ENCODE data around the gene PARG. TPM values are rescaled to one million over a fixed set of nuclear protein-coding genes. Genes with fewer than 3 reads are reported as not detected.

Gene PARG
- total RNA-seq, 1 donor from 2014 or later, result 23.6 TPM

- Histone ChIP-seq H3K9me3 (no peaks in the 10 kb centered on the region), H3K27me3 (no peaks in the 10 kb centered on the region), H3K4me1 (no peaks in the 10 kb centered on the region), H3K36me3 (peaks cover 0 to 24% of the 10 kb centered on the region in 2 donors), H3K27ac (no peak overlapping the region), H3K4me3 (no peak overlapping the region)
- intact Hi-C loops (cut with DNase I), result no loop called here
- no peak for DNase-seq (ENCODE audit: extremely low spot score in 2 of 2)
- no peak for TF ChIP-seq CTCF (IDR thresholded peaks at IDR 0.05)
- no peak for TF ChIP-seq POLR2A (IDR thresholded peaks at IDR 0.05)
Measured at GRCh38 chr10:49819234-49819958, 122.4 kb downstream of the PARG start.

- no peaks in the 10 kb centered on the region for H3K9me3 ChIP-seq
- intact Hi-C loops (cut with DNase I), result no loop called here
- no peak overlapping the region for H3K27ac ChIP-seq
- H3K4me3 ChIP-seq, result no peak overlapping the region
- H3K36me3 ChIP-seq, result peaks cover 0 to 24% of the 10 kb centered on the region in 2 donors
- no peaks in the 10 kb centered on the region for H3K27me3 ChIP-seq
- TF ChIP-seq POLR2AphosphoS5 (IDR thresholded peaks at IDR 0.05; ENCODE audit: insufficient read depth in 1 of 2, low read depth in 1 of 2) (no peak), CTCF (IDR thresholded peaks at IDR 0.05) (no peak), POLR2A (IDR thresholded peaks at IDR 0.05) (no peak)
- DNase-seq (ENCODE audit: extremely low spot score in 2 of 2), result no peak
- H3K4me1 ChIP-seq, result no peaks in the 10 kb centered on the region
Measured at GRCh38 chr10:49817845-49818244, 124.0 kb downstream of the PARG start.

- DNase-seq (ENCODE audit: extremely low spot score in 2 of 2), result no peak
- Histone ChIP-seq H3K27me3 (no peaks in the 10 kb centered on the region), H3K9me3 (peaks cover 4% of the 10 kb centered on the region), H3K4me1 (no peaks in the 10 kb centered on the region), H3K27ac (no peak overlapping the region), H3K36me3 (no peaks in the 10 kb centered on the region), H3K4me3 (no peak overlapping the region)
- intact Hi-C loops (cut with DNase I), result no loop called here
- TF ChIP-seq CTCF (IDR thresholded peaks at IDR 0.05) (no peak), POLR2A (IDR thresholded peaks at IDR 0.05) (no peak), POLR2AphosphoS5 (IDR thresholded peaks at IDR 0.05; ENCODE audit: insufficient read depth in 1 of 2, low read depth in 1 of 2) (no peak)
Measured at GRCh38 chr10:49803988-49804387, 137.8 kb downstream of the PARG start.

- no peaks in the 10 kb centered on the region for H3K9me3 ChIP-seq
- no peaks in the 10 kb centered on the region for H3K4me1 ChIP-seq
- no peak overlapping the region for H3K27ac ChIP-seq
- intact Hi-C loops (cut with DNase I), result no loop called here
- no peak overlapping the region for H3K4me3 ChIP-seq
- no peak for DNase-seq (ENCODE audit: extremely low spot score in 2 of 2)
- no peaks in the 10 kb centered on the region for H3K27me3 ChIP-seq
- no peak for TF ChIP-seq POLR2A (IDR thresholded peaks at IDR 0.05)
- no peak for TF ChIP-seq POLR2AphosphoS5 (IDR thresholded peaks at IDR 0.05; ENCODE audit: insufficient read depth in 1 of 2, low read depth in 1 of 2)
- no peak for TF ChIP-seq CTCF (IDR thresholded peaks at IDR 0.05)
- H3K36me3 ChIP-seq, result no peaks in the 10 kb centered on the region
Measured at GRCh38 chr10:49798275-49798674, 143.6 kb downstream of the PARG start.

- no peak for DNase-seq (ENCODE audit: extremely low spot score in 2 of 2)
- H3K36me3 ChIP-seq, result no peaks in the 10 kb centered on the region
- H3K4me1 ChIP-seq, result no peaks in the 10 kb centered on the region
- no peaks in the 10 kb centered on the region for H3K9me3 ChIP-seq
- no peaks in the 10 kb centered on the region for H3K27me3 ChIP-seq
- no peak overlapping the region for H3K4me3 ChIP-seq
- H3K27ac ChIP-seq, result no peak overlapping the region
- intact Hi-C loops (cut with DNase I), result no loop called here
- TF ChIP-seq POLR2AphosphoS5 (IDR thresholded peaks at IDR 0.05; ENCODE audit: insufficient read depth in 1 of 2, low read depth in 1 of 2) (no peak), POLR2A (IDR thresholded peaks at IDR 0.05) (no peak), CTCF (IDR thresholded peaks at IDR 0.05) (no peak)
Measured at GRCh38 chr10:49791100-49791499, 150.7 kb downstream of the PARG start.
